HG03469 (cell line): ENCODE data around the gene PCDH9.

ENCODE experiments used
- ATAC-seq: cut with Tn5 transposase; IDR thresholded peaks from one replicate; pipeline ENCODE4 v1.9.1; 2021; ENCODE audit warnings: mild to moderate bottlenecking, moderate library complexity, moderate number of reproducible peaks; ENCODE audit not compliant: unreplicated experiment

Gene PCDH9

DNA sequence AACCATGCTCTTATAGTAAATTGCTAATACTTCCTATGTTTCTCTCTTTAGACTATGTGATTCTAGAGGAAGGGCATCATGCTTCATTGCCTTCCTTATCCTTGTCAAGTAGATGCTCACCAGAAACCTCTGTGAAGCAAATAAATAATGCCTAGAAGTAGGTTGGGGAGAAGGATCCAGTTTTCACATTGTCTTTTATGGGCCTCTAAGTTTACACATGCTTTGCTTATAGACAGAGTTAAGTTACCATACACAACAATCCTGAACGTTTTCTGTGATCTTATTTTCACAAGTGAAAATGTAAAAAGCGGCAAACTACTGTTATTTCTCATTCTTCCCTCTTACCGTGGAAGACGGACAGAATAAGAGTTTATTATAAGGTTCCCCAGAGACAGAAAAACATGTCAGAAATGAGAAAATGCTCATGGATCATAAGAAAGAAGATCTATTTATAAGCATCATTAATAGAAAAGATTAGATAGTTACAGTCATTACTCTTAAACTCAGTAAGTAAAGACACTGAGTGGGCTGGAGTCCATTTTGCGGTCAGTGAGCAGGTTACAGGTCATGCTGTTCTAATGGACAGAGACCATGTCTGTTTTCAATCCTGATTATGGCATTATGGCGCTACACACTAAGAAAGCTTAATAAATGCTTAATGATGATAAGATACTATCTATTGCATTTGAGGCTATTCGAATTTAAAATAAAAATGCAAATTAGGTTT lies 723.9 kb downstream of the PCDH9 start:
- ATAC-seq, result no peak

GRCh38 chr13:66503890-66504289 lies 726.2 kb downstream of the PCDH9 start:
- ATAC-seq, result no peak

DNA sequence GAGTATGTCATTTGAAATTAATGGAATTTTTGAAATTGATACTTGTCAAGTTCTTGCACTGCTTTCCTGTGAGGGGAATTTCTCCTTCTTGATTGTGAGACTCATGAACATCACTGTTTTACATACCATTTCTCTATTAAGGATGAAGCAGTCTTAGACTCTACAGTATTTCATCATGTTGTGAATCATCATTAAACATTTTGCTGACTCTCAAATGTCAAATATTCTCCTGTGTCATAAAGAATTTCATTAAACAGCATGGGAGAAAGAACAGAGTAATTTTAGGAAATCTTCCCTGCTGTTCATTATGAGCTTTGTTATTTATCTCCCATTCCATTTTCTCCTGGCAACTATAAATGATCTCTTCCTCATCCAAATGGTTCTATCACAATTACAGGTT lies 729.0 kb downstream of the PCDH9 start:
- no peak for ATAC-seq

DNA sequence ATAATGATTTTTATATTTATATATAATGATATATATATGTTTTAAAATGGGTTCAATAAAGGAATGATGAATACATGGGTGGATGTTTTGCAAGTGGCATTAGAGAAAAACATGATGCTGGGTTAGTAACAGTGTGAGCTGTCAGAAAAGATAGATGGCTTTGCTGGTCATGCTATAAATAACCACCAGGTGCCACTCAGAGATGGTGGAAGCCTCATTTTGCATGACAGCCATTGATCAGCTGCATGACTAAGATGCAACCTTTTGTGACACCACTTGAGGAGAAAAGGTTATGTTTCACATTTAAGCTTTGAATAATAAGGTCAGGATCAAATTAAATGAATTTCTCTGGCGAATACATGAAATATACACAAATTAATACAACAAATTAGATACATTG lies 737.7 kb downstream of the PCDH9 start:
- ATAC-seq, result no peak

DNA sequence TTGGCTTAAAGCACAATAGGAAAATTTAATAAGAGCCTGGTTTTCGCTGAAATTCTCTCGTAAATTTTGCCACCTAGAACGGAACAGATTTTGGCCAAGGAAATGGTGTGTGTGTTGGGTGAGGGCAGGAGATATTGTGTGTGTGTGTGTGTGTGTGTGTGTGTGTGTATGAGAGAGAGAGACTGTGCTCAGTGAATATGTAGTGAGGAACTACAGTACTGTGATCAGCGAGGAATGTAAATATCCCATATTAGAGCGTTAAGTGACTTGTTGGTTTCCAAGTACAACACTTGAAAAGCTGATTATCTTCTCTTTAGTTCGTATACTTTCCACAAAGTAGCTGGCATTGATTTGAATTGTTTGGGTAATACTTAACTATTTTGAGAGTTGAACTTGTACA lies 738.9 kb downstream of the PCDH9 start:
- no peak for ATAC-seq

DNA sequence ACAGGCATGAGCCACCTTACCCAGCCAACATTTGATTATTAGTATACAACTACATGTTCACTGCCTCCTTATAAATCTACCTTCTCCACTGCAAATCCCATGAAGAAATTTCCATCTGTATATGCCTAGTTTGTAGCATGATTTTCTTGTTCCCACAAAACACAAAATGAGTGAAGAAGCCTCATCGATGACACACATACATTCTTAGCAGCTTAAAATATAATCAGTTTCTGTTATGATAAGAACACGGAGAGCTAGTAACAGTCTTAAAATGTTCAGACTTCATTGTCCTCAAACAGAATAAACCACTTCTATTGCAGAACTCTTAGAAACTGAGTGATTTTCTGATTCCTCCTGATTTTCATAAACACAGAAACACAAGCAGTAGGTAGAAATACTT lies 740.5 kb downstream of the PCDH9 start:
- no peak for ATAC-seq

- no peak for ATAC-seq
Observed at GRCh38 chr13:66489172-66489571, 741.0 kb downstream of the PCDH9 start.

DNA sequence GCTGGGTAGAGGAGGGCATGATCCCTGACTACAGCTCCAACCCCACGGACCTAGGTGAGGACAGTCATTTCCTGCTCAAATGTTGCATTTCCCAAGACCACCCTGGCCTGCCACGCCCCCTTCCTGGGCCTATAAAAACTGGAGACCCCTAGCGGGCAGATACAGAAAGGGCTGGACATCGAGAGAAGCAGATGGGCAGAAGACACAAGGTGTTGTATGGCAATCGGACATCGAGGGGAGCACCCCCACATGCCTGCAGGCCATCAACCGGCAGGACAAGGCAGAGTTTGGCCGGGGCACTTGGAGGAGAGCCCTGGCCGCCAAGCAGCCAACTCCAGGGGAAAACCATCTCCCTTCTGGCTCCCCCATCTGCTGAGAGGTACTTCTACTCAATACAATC lies 746.4 kb downstream of the PCDH9 start:
- no peak for ATAC-seq

GRCh38 chr13:66482836-66483235 lies 747.3 kb downstream of the PCDH9 start:
- no peak for ATAC-seq

DNA sequence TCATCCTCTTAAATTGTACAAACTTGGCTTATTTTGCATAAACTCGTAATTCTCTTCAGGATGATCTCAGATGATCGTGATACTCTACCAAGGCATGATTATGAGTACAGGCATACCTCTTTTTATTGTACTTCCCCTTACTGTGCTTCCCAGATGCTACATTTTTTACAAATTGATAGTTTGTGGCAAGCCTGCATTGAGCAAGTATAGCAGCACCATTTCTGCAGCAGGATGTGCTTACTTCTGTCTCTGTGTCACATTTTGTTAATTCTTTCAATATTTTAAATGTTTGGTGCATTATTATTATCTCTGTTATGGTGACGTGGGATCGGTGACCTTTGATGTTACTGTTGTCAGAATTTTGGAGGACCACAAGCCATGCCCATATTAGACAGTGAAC lies 752.3 kb downstream of the PCDH9 start:
- no peak for ATAC-seq

- no peak for ATAC-seq
Observed at GRCh38 chr13:66475061-66475460, 755.1 kb downstream of the PCDH9 start.

DNA sequence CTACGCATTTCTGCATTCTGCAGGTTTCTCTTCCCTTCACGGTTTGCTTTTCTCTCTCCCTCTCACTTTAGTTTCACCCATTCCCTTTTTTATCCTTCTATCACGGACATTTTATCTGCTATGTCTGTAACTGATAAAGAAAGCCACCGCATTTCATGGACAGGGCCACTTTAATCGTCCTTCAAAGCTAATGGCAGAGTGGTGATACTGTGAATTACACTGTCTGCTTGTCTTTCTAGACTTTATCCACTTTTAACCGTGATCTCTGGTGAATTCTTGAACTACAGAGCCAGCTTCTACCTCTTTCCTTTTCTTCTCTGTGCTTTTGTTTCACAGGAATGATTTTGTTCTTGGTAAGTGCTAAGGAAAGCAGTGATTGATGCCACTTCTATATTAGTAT lies 760.4 kb downstream of the PCDH9 start:
- ATAC-seq, result no peak

DNA sequence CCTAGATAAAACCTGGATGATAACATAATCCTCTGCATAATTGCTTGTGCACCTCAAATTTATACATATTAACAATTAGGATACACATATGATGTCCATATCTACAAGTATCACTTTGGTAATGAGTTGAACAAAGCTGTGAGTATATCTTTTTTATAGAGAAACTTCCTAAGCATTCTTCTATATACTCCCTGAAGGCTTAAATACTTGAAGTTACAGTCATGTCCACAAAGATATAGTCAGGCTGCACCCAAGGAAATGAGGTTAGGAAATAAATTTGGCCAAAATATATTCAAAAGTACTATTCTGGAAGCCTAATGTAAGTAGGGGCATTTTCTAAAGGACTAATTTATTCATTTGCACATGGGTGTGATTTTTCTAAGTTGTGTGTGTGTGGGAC lies 761.5 kb downstream of the PCDH9 start:
- no peak for ATAC-seq

GRCh38 chr13:66462187-66462586 lies 767.9 kb downstream of the PCDH9 start:
- no peak for ATAC-seq

DNA sequence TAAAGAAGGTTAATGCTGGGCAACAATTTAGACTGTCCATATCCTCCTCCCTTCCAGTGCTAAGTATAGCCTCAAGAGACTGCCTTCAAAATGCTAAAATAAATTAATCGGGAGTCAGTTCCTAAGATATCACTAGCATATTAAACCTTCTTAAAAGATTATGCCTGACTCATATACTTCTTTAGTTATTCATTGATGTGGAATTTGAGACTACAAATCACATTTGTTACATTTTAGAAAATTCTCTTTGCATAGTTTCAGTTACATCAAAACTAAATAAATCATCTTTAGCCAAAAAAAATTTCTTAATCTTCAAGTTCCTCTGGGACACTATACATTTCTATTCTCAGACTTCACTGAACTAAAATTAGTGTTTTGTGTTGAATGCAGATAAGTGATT lies 769.1 kb downstream of the PCDH9 start:
- no peak for ATAC-seq

GRCh38 chr13:66459634-66460033 lies 770.5 kb downstream of the PCDH9 start:
- ATAC-seq, result no peak

- no peak for ATAC-seq
Observed at GRCh38 chr13:66459143-66459542, 771.0 kb downstream of the PCDH9 start.

DNA sequence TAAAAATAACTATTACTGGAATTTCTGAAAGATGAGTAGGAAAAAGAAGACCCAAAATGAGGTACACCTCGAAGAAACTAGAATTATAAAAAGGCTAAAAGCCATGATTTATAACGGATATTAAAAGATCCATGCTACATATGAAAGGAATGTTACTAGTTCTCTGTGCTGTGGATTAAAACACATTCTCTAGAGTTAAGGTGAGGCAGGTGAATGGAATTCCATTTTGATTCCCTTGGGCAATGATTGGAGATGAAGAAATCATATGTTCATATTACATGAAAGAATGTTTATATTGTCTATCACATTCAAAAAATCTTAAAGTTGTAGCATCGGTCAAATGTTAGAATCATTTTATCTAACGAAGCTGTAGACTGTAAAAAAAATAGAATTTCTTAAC lies 783.7 kb downstream of the PCDH9 start:
- no peak for ATAC-seq

DNA sequence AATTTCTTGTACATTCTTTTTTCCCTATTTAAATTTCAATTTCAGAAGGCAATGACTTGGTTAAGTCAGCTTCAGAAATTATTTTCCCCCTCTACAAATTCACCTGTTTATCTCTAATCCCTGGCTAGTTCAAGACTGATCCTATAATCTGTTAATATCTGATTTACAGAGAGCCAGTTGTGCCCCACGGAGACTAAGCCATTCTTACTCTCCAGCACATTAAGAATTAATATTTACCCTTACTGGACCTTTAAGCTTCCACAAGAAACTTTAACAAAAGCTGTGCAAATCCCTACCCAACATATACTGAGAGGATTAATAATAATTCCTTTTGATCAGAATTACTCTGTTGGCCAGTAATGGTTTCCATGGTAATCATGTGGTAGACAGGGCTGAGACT lies 786.2 kb downstream of the PCDH9 start:
- no peak for ATAC-seq

DNA sequence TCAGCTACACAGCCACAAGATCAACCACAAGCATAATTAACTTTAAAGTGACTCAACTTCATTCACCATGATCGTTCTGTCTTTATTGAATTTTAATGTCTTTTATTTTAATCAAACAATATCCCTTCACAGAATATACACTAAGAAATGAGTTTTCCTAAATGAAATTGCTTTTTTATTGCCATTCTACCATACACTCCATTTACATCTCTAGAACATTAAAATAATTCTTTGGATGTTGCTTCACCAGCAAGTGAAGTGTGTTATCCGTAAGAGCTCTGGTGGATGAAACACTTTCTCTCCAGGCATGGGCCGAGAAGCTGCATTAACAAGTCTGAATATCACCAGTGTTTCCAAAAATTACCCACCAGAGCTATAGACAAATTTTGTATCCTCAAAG lies 789.2 kb downstream of the PCDH9 start:
- no peak for ATAC-seq

- ATAC-seq, result no peak
Observed at GRCh38 chr13:66430728-66431127, 799.4 kb downstream of the PCDH9 start.

DNA sequence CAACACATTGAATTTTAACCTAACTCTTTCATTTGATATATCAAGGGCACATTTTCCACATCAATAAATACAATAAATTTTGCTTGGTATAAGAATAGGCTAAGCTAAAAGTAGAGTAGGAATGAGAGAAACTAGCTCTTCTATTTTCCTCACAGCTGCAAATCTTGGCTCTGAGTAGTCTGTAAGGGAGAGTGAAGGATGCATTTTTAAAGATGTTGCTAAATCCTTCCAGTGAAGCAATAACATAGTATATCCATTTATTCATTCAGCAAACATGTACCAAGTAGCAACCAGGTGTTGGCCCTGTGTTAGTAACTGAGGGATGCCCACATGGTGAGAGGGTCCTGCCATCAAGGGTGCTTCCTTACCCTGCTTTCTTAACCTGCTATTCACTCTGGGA lies 799.9 kb downstream of the PCDH9 start:
- no peak for ATAC-seq

DNA sequence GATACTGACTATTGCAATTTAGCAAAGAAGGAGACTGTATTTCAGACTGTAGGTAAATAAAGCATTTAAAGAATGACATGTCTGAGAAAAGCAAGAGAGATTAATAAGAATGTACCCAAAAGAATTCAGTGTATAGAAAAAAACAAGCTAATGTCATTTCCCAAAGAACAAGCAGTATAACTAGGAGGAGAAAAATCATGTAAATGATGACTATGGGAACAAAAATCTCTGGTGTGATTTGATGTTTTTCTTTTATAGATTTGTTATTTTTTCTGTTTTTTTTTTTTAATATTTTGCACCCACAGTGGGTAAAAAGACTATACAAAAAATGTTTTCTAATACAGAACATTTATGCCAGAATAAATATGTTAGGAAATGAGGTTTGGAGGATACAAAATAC lies 801.0 kb downstream of the PCDH9 start:
- ATAC-seq, result no peak
